ENCODE data around the gene KRTAP12-2. TPM values are rescaled to one million over a fixed set of nuclear protein-coding genes. Genes with fewer than 3 reads are reported as not detected.
"Not testable (repeated sequence)": the region's sequence is repeated elsewhere in the genome, so short reads cannot be mapped to it uniquely, and the experiment has no call there.

KRTAP12-2 gene
- polyA plus RNA-seq, 1 experiment, result not detected

- POLR2A ChIA-PET, result no interaction called here
- H3K27ac ChIP-seq (ENCODE audit: low read depth, low read length), result no peak overlapping the region
- DNase-seq (ENCODE audit: low read depth, low spot score), result no peak
- no peak overlapping the region for H3K4me3 ChIP-seq (ENCODE audit: low read depth, low read length)
- no peak for TF ChIP-seq CTCF (IDR thresholded peaks at IDR 0.05; ENCODE audit: low read depth, low read length)
- CTCF ChIA-PET, result no interaction called here
- no peaks in the 10 kb centered on the region; the same call in 1 of the 2 replicates for H3K9me3 ChIP-seq (ENCODE audit: control insufficient read depth, insufficient read depth, low read length)
- peaks cover 43% of the 10 kb centered on the region for H3K27me3 ChIP-seq (ENCODE audit: control insufficient read depth, insufficient read depth, low read length)
Measured at GRCh38 chr21:44699502-44700001, 32.8 kb upstream of the KRTAP12-2 start.

- ChIA-PET POLR2A (no interaction called here), CTCF (no interaction called here)
- Histone ChIP-seq H3K4me3 (ENCODE audit: low read depth, low read length) (no peak overlapping the region), H3K27me3 (ENCODE audit: control insufficient read depth, insufficient read depth, low read length) (peaks cover 31% of the 10 kb centered on the region), H3K9me3 (ENCODE audit: control insufficient read depth, insufficient read depth, low read length) (no peaks in the 10 kb centered on the region; the same call in 1 of the 2 replicates), H3K27ac (ENCODE audit: low read depth, low read length) (no peak overlapping the region)
- no peak for TF ChIP-seq CTCF (IDR thresholded peaks at IDR 0.05; ENCODE audit: low read depth, low read length)
- no peak for DNase-seq (ENCODE audit: low read depth, low spot score)
Measured at GRCh38 chr21:44697811-44698734, 31.3 kb upstream of the KRTAP12-2 start.

DNA sequence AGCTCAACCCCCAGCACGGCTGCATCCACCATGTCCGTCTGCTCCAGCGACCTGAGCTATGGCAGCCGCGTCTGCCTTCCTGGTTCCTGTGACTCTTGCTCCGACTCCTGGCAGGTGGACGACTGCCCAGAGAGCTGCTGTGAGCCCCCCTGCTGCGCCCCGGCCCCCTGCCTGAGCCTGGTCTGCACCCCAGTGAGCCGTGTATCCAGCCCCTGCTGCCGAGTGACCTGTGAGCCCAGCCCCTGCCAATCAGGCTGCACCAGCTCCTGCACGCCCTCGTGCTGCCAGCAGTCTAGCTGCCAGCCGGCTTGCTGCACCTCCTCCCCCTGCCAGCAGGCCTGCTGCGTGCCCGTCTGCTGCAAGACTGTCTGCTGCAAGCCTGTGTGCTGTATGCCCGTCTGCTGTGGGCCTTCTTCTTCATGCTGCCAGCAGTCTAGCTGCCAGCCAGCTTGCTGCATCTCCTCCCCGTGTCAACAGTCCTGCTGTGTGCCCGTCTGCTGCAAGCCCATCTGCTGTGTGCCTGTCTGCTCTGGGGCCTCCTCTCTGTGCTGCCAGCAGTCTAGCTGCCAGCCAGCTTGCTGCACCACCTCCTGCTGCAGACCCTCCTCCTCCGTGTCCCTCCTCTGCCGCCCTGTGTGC lies 30.6 kb upstream of the KRTAP12-2 start, which contains the start of gene KRTAP10-12:
KRTAP10-12 (plus strand) TSS at position 1 of the 639 bp plus-strand sequence; CDS start at position 31, 30 bp downstream.
- H3K27me3 ChIP-seq (ENCODE audit: control insufficient read depth, insufficient read depth, low read length), result peaks cover 27% of the 10 kb centered on the region
- CTCF ChIA-PET; DNase-seq (ENCODE audit: low read depth, low spot score); H3K4me3 ChIP-seq (ENCODE audit: low read depth, low read length); H3K9me3 ChIP-seq (ENCODE audit: control insufficient read depth, insufficient read depth, low read length); H3K27ac ChIP-seq (ENCODE audit: low read depth, low read length); POLR2A ChIA-PET: not testable (repeated sequence)

DNA sequence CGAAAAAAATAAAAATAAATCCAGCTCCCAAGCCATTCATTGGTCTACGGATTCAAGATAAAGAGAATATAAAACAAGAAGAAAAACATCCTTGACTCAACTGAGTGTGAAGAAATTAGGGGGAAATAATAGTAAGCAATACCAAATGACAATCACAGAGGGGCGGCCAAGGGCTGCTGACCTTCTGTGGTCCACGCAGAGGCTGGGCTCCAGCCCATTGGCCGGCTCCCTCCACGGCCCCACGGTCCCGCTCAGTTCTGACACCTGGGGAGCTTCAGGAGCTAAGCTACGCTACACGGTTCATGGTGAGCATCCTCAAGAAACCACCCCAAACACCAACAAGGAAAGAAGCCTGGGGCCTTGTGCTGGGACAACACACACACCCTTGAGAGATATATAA lies 29.8 kb upstream of the KRTAP12-2 start:
- TF ChIP-seq CTCF (IDR thresholded peaks at IDR 0.05; ENCODE audit: low read depth, low read length), result no peak
- POLR2A ChIA-PET, result no interaction called here
- no peak overlapping the region for H3K27ac ChIP-seq (ENCODE audit: low read depth, low read length)
- H3K27me3 ChIP-seq (ENCODE audit: control insufficient read depth, insufficient read depth, low read length), result peaks cover 21% of the 10 kb centered on the region
- no peaks in the 10 kb centered on the region; the same call in 1 of the 2 replicates for H3K9me3 ChIP-seq (ENCODE audit: control insufficient read depth, insufficient read depth, low read length)
- H3K4me3 ChIP-seq (ENCODE audit: low read depth, low read length), result no peak overlapping the region
- no peak for DNase-seq (ENCODE audit: low read depth, low spot score)
- CTCF ChIA-PET, result no interaction called here

GRCh38 chr21:44695641-44696040 lies 28.9 kb upstream of the KRTAP12-2 start:
- Histone ChIP-seq H3K4me3 (ENCODE audit: low read depth, low read length) (no peak overlapping the region), H3K27ac (ENCODE audit: low read depth, low read length) (no peak overlapping the region), H3K9me3 (ENCODE audit: control insufficient read depth, insufficient read depth, low read length) (no peaks in the 10 kb centered on the region; the same call in 1 of the 2 replicates), H3K27me3 (ENCODE audit: control insufficient read depth, insufficient read depth, low read length) (peaks cover 19% of the 10 kb centered on the region)
- ChIA-PET POLR2A (no interaction called here), CTCF (no interaction called here)
- TF ChIP-seq CTCF (IDR thresholded peaks at IDR 0.05; ENCODE audit: low read depth, low read length), result no peak
- no peak for DNase-seq (ENCODE audit: low read depth, low spot score)

All from AG04450 (cell line).